HEK293 (cell line): ENCODE measurements around the gene ATP1B2.
A peak's percentile ranks its signal among the peaks of the same experiment; 100 is the strongest.

Source experiments
- AEBP2 ChIP-seq: fragments of 450-650 bp; formaldehyde crosslinking; IDR thresholded peaks from 2 replicates; pipeline ENCODE4 v1.5.1; 2016; ENCODE audit warnings: missing biosample characterization, missing genetic modification characterization, borderline replicate concordance
- EGR2 ChIP-seq: fragments of 450-650 bp; formaldehyde crosslinking; IDR thresholded peaks from 2 replicates; pipeline ENCODE4 v1.5.1; 2016; ENCODE audit warnings: low read depth, missing biosample characterization, missing genetic modification characterization
- ELK4 ChIP-seq: IDR thresholded peaks from 2 replicates; pipeline ENCODE4 v1.6.1; 2011; ENCODE audit warnings: mild to moderate bottlenecking, low read depth, low read length, borderline replicate concordance
- GLI4 ChIP-seq: fragments of 450-650 bp; formaldehyde crosslinking; IDR thresholded peaks from 2 replicates; pipeline ENCODE4 v1.5.1; 2016; ENCODE audit warnings: missing biosample characterization, missing genetic modification characterization
- GLIS2 ChIP-seq: fragments of 450-650 bp; formaldehyde crosslinking; IDR thresholded peaks from 2 replicates; pipeline ENCODE4 v1.5.1; 2016; ENCODE audit warnings: missing biosample characterization, missing genetic modification characterization
- KLF10 ChIP-seq: fragments of 450-650 bp; IDR thresholded peaks from 2 replicates; pipeline ENCODE4 v1.5.1; 2018; ENCODE audit warnings: missing biosample characterization, mild to moderate bottlenecking, missing genetic modification characterization
- KLF9 ChIP-seq: fragments of 450-650 bp; formaldehyde crosslinking; IDR thresholded peaks from 2 replicates; pipeline ENCODE4 v1.5.1; 2016; ENCODE audit warnings: missing biosample characterization, missing genetic modification characterization, low read depth
- MYNN ChIP-seq: fragments of 450-650 bp; formaldehyde crosslinking; IDR thresholded peaks from 2 replicates; pipeline ENCODE4 v1.5.1; 2016; ENCODE audit warnings: missing biosample characterization, missing genetic modification characterization, borderline replicate concordance
- PATZ1 ChIP-seq: fragments of 450-650 bp; formaldehyde crosslinking; IDR thresholded peaks from 2 replicates; pipeline ENCODE4 v1.5.1; 2016; ENCODE audit warnings: missing biosample characterization, missing genetic modification characterization
- SP2 ChIP-seq: fragments of 450-650 bp; formaldehyde crosslinking; IDR thresholded peaks from 2 replicates; pipeline ENCODE4 v1.5.1; 2016; ENCODE audit warnings: missing biosample characterization, missing genetic modification characterization
- ZBTB26 ChIP-seq: fragments of 450-650 bp; formaldehyde crosslinking; optimal IDR thresholded peaks from 2 replicates; pipeline ENCODE3; 2016; ENCODE audit warnings: missing biosample characterization, mild to moderate bottlenecking, missing genetic modification characterization
- ZFHX2 ChIP-seq: fragments of 450-650 bp; formaldehyde crosslinking; conservative IDR thresholded peaks from 2 replicates; pipeline ENCODE4 v1.5.1; 2016; ENCODE audit warnings: missing biosample characterization, missing genetic modification characterization
- ZNF174 ChIP-seq: fragments of 450-650 bp; formaldehyde crosslinking; IDR thresholded peaks from 2 replicates; pipeline ENCODE4 v1.5.0; 2017; ENCODE audit warnings: missing biosample characterization, mild to moderate bottlenecking, missing genetic modification characterization
- ZNF302 ChIP-seq: fragments of 450-650 bp; formaldehyde crosslinking; IDR thresholded peaks from 2 replicates; pipeline ENCODE4 v1.5.1; 2016; ENCODE audit warnings: missing biosample characterization, missing genetic modification characterization, low read depth
- ZNF335 ChIP-seq: fragments of 450-650 bp; formaldehyde crosslinking; conservative IDR thresholded peaks from 2 replicates; pipeline ENCODE4 v1.5.1; 2016; ENCODE audit warnings: missing biosample characterization, missing genetic modification characterization
- ZNF37A ChIP-seq: fragments of 450-650 bp; IDR thresholded peaks from 2 replicates; pipeline ENCODE4 v1.5.1; 2018; ENCODE audit warnings: missing biosample characterization, missing genetic modification characterization
- ZNF423 ChIP-seq: fragments of 450-650 bp; formaldehyde crosslinking; IDR thresholded peaks from 2 replicates; pipeline ENCODE4 v1.5.1; 2016; ENCODE audit warnings: missing biosample characterization, missing genetic modification characterization
- ZNF433 ChIP-seq: fragments of 450-650 bp; formaldehyde crosslinking; IDR thresholded peaks from 2 replicates; pipeline ENCODE4 v1.5.1; 2016; ENCODE audit warnings: missing biosample characterization, missing genetic modification characterization, low read depth
- ZNF449 ChIP-seq: fragments of 450-650 bp; formaldehyde crosslinking; IDR thresholded peaks from 2 replicates; pipeline ENCODE4 v1.5.1; 2017; ENCODE audit warnings: missing biosample characterization, mild to moderate bottlenecking, missing genetic modification characterization, moderate library complexity
- ZNF488 ChIP-seq: fragments of 450-650 bp; formaldehyde crosslinking; IDR thresholded peaks from 2 replicates; pipeline ENCODE4 v1.5.1; 2016; ENCODE audit warnings: missing biosample characterization, missing genetic modification characterization
- ZNF544 ChIP-seq: fragments of 450-650 bp; formaldehyde crosslinking; IDR thresholded peaks from 2 replicates; pipeline ENCODE4 v1.5.0; 2017; ENCODE audit warnings: missing biosample characterization, missing genetic modification characterization
- ZNF558 ChIP-seq: fragments of 450-650 bp; formaldehyde crosslinking; IDR thresholded peaks from 2 replicates; pipeline ENCODE4 v1.5.1; 2016; ENCODE audit warnings: missing biosample characterization, missing genetic modification characterization
- ZNF580 ChIP-seq: fragments of 450-650 bp; formaldehyde crosslinking; IDR thresholded peaks from 2 replicates; pipeline ENCODE4 v1.5.1; 2016; ENCODE audit warnings: missing biosample characterization, missing genetic modification characterization
- ZNF660 ChIP-seq: fragments of 450-650 bp; IDR thresholded peaks from 2 replicates; pipeline ENCODE4 v1.5.1; 2018; ENCODE audit warnings: missing biosample characterization, mild to moderate bottlenecking, missing genetic modification characterization
- ZSCAN23 ChIP-seq: fragments of 450-650 bp; formaldehyde crosslinking; IDR thresholded peaks from 2 replicates; pipeline ENCODE4 v1.5.1; 2016; ENCODE audit warnings: missing biosample characterization, missing genetic modification characterization
- ZSCAN5A ChIP-seq: fragments of 450-650 bp; formaldehyde crosslinking; IDR thresholded peaks from 2 replicates; pipeline ENCODE4 v1.5.1; 2016; ENCODE audit warnings: missing biosample characterization, missing genetic modification characterization
- ZXDB ChIP-seq: fragments of 450-650 bp; formaldehyde crosslinking; IDR thresholded peaks from 2 replicates; pipeline ENCODE4 v1.5.1; 2016; ENCODE audit warnings: missing biosample characterization, missing genetic modification characterization

Gene ATP1B2

GRCh38 chr17:7705269-7706255, 54.8 kb downstream of the ATP1B2 start (continued):
- TF ChIP-seq ZSCAN5A (tag by site-specific recombination) (no peak), GLIS2 (peak; percentile 74), GLI4 (no peak), ZNF449 (peak; percentile 57; the same call in 1 of the 2 replicates), MYNN (no peak), ZBTB26 (tag by site-specific recombination) (peak; percentile 69), ZNF488 (tag by site-specific recombination) (no peak), SP2 (tag by site-specific recombination) (peak; percentile 58), PATZ1 (tag by site-specific recombination) (peak; percentile 93), KLF10 (no peak), ZNF544 (tag by site-specific recombination) (no peak), ZXDB (tag by site-specific recombination) (no peak; the same call in 1 of the 2 replicates), ZFHX2 (tag by site-specific recombination) (peak; percentile 92), ZNF174 (tag by site-specific recombination) (no peak), ZNF335 (tag by site-specific recombination) (peak; percentile 61), ELK4 (no peak), ZNF558 (tag by site-specific recombination) (no peak), ZNF37A (no peak), ZNF433 (tag by site-specific recombination) (no peak), ZNF423 (0 out of 2 replicates have a peak, but pooled peaks have one; percentile 16), ZNF660 (tag by site-specific recombination) (0 out of 2 replicates have a peak, but pooled peaks have one; percentile 3), AEBP2 (tag by site-specific recombination) (no peak), KLF9 (tag by site-specific recombination) (no peak; the same call in 1 of the 2 replicates), ZNF580 (tag by site-specific recombination) (no peak), ZSCAN23 (tag by site-specific recombination) (no peak), EGR2 (tag by site-specific recombination) (peak; percentile 93), ZNF302 (tag by site-specific recombination) (no peak)
